Measurements from ENCODE around the gene POMGNT2. TPM values are rescaled to one million over a fixed set of nuclear protein-coding genes. Genes with fewer than 3 reads are reported as not detected.

Gene POMGNT2
- total and polyA plus RNA-seq, 12 donors = 7.1 to 29.4 (median 16.9) TPM

DNA sequence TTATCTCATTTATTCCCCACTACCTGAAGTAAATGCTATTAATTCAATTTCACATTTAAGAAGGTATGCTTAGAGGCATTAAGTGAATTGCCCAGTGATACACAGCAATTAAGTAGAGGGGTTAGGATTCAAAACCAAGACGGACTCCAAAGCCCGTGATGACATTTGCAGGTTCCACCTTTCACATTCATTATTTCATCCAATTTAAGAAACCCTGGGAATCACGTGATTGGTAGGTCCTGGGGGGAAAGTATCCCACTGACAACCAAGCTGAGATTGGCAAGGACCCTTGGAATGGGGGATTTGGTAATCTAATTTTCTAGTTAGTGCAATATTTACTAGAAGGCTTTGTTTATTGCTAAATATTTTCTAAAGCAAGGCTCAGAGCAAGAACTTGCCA is 1.8 kb downstream of the POMGNT2 start:
- H3K4me3 ChIP-seq = no peak overlapping the region
- peaks cover 0 to 36% (median 23%) of the 10 kb centered on the region in 9 donors for H3K4me1 ChIP-seq
- no peaks in the 10 kb centered on the region for H3K9me3 ChIP-seq
- DNase-seq (no peak), ATAC-seq (no peak)
- H3K27ac ChIP-seq = no peak overlapping the region
- H3K27me3 ChIP-seq = no peaks in the 10 kb centered on the region
- intact Hi-C loops (cut with DNase I) = no loop called here
- 75 to 94% methylated on average over 3 of the region's 3 CpGs for WGBS, 2 donors
- no peaks in the 10 kb centered on the region for H3K36me3 ChIP-seq
- no peak for TF ChIP-seq CTCF (IDR thresholded peaks at IDR 0.05)

- ATAC-seq (peak in 2 of 8 donors; percentile 46 to 48), DNase-seq (no peak)
- Histone ChIP-seq H3K27ac (peak overlapping the region in 2 of 10 donors; percentile 8 to 17), H3K4me3 (no peak overlapping the region), H3K9me3 (no peaks in the 10 kb centered on the region), H3K36me3 (no peaks in the 10 kb centered on the region), H3K4me1 (peaks cover 0 to 36% (median 23%) of the 10 kb centered on the region in 9 donors), H3K27me3 (no peaks in the 10 kb centered on the region)
- intact Hi-C loops (cut with DNase I) = no loop called here
- TF ChIP-seq CTCF (IDR thresholded peaks at IDR 0.05) = no peak
- WGBS, 2 donors = 34 to 43% methylated on average over 2 of the region's 2 CpGs
Measured at GRCh38 chr3:43102773-43103480, 3.0 kb downstream of the POMGNT2 start.

DNA sequence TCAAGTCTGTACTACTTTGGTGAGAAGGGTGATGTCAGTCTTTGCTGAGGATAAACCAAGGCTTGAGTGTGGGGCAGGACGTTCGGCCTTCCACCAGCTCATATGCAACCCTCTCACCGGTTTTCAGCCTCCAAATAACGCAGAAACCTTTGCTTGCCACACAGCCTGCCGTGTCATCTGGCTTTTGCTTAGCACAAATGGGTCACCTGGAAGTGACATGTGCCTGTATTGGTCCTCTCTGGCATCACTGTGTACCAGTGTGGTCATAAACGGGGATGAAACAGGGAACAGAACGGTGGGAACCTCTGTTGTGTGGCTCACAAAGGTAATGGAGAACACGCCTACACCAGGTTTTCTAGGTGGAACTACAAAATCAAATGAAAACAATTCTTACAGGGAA is 7.1 kb downstream of the POMGNT2 start:
- Histone ChIP-seq H3K36me3 (no peaks in the 10 kb centered on the region), H3K27me3 (no peaks in the 10 kb centered on the region), H3K4me1 (peaks cover 0 to 26% (median 13%) of the 10 kb centered on the region in 9 donors), H3K9me3 (no peaks in the 10 kb centered on the region), H3K27ac (no peak overlapping the region), H3K4me3 (no peak overlapping the region)
- 94 to 95% methylated on average over 8 of the region's 8 CpGs for WGBS, 2 donors
- intact Hi-C loops (cut with DNase I) = no loop called here
- no peak for DNase-seq
- no peak for TF ChIP-seq CTCF (IDR thresholded peaks at IDR 0.05)
- no peak for ATAC-seq

GRCh38 chr3:43097400-43098080 is 8.3 kb downstream of the POMGNT2 start:
- H3K27me3 ChIP-seq = no peaks in the 10 kb centered on the region
- peaks cover 0 to 15% (median 2%) of the 10 kb centered on the region in 9 donors for H3K4me1 ChIP-seq
- WGBS, 2 donors = 65 to 66% methylated on average over 5 of the region's 5 CpGs
- DNase-seq (no peak), ATAC-seq (no peak)
- no peaks in the 10 kb centered on the region for H3K9me3 ChIP-seq
- no peak for TF ChIP-seq CTCF (IDR thresholded peaks at IDR 0.05)
- H3K4me3 ChIP-seq = no peak overlapping the region
- H3K27ac ChIP-seq = no peak overlapping the region
- H3K36me3 ChIP-seq = no peaks in the 10 kb centered on the region
- intact Hi-C loops (cut with DNase I) = no loop called here

Data from heart right ventricle (tissue), 16 donors.